ENCODE measurements around the gene MMP7.

Gene MMP7

DNA sequence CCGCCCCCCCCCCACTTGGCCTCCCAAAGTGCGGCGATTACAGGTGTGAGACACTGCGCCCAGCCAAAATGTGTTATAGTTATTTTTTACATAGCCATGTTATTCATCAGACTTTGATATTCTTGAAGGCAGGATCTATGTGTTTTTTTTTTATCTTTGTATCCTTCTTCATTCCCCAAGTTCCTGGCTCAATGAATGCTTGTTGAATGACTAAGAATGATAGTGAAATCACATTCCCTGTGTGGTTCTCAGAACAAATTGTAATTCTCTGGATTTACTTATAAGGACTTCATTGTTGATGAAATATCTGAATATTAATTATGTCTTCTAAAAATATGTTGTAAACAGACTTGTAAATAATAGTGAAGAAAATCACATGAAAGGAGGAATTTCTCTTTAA lies 33.5 kb downstream of the MMP7 start:
- no peak for TF ChIP-seq CTCF (IDR thresholded peaks at IDR 0.05)
- intact Hi-C loops (cut with DNase I; ENCODE audit: low total_unique reads) = loop anchor here (5.0 kb wide), 1 partner anchor 210 kb away; no protein-coding TSS in a partner anchor

GRCh38 chr11:102495161-102496042 lies 35.1 kb downstream of the MMP7 start:
- peak; percentile 66 to 84 for TF ChIP-seq CTCF (IDR thresholded peaks at IDR 0.05)
- Histone ChIP-seq H3K27ac (no peak overlapping the region), H3K4me1 (no peaks in the 10 kb centered on the region), H3K4me3 (no peak overlapping the region), H3K36me3 (no peaks in the 10 kb centered on the region), H3K27me3 (peaks cover 0 to 2% of the 10 kb centered on the region in 2 donors), H3K9me3 (no peaks in the 10 kb centered on the region)
- intact Hi-C loops (cut with DNase I; ENCODE audit: low total_unique reads) = loop anchor here (2.0 to 5.0 kb wide), 2 partner anchors 153 to 208 kb away; no protein-coding TSS in a partner anchor
- DNase-seq = no peak

More for the DNA sequence above, 33.5 kb downstream of the MMP7 start:
- Histone ChIP-seq H3K36me3 (no peaks in the 10 kb centered on the region), H3K27me3 (peaks cover 0 to 2% of the 10 kb centered on the region in 2 donors), H3K27ac (no peak overlapping the region), H3K9me3 (no peaks in the 10 kb centered on the region), H3K4me1 (no peaks in the 10 kb centered on the region), H3K4me3 (no peak overlapping the region)
- DNase-seq = no peak

GRCh38 chr11:102494216-102494615 lies 36.3 kb downstream of the MMP7 start:
- Histone ChIP-seq H3K9me3 (no peaks in the 10 kb centered on the region), H3K27me3 (peaks cover 0 to 2% of the 10 kb centered on the region in 2 donors), H3K36me3 (no peaks in the 10 kb centered on the region), H3K4me3 (no peak overlapping the region), H3K27ac (no peak overlapping the region), H3K4me1 (no peaks in the 10 kb centered on the region)
- no peak for TF ChIP-seq CTCF (IDR thresholded peaks at IDR 0.05)
- intact Hi-C loops (cut with DNase I; ENCODE audit: low total_unique reads) = loop anchor here (2.0 to 5.0 kb wide), 2 partner anchors 102 to 151 kb away; no protein-coding TSS in a partner anchor
- DNase-seq = no peak

DNA sequence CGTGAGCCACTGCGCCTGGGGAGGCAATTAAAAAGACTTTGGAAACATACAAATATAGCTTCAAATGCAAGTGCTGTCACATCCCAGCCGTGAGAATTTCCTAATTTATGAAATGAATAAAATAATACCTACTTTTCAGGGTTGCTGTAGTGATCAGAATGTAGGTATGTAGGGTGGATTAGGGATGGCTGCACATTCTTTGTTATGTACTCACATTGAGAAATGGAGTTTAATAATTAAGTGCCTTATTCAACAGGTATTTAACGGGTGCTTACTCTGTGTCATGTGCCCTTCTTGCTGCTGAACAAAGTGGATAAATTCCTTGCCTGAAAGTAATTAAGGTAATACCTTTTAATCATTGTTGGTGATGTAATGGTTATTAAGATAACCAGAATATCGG lies 37.0 kb downstream of the MMP7 start:
- H3K4me1 ChIP-seq = no peaks in the 10 kb centered on the region
- DNase-seq = no peak
- intact Hi-C loops (cut with DNase I; ENCODE audit: low total_unique reads) = loop anchor here (5.0 kb wide), 1 partner anchor 101 kb away; no protein-coding TSS in a partner anchor
- no peak overlapping the region for H3K4me3 ChIP-seq
- H3K9me3 ChIP-seq = no peaks in the 10 kb centered on the region
- peaks cover 0 to 2% of the 10 kb centered on the region in 2 donors for H3K27me3 ChIP-seq
- no peaks in the 10 kb centered on the region for H3K36me3 ChIP-seq
- no peak overlapping the region for H3K27ac ChIP-seq
- TF ChIP-seq CTCF (IDR thresholded peaks at IDR 0.05) = no peak

GRCh38 chr11:102491969-102492368 lies 38.6 kb downstream of the MMP7 start:
- Histone ChIP-seq H3K4me1 (no peaks in the 10 kb centered on the region), H3K27me3 (peaks cover 0 to 2% of the 10 kb centered on the region in 2 donors), H3K36me3 (no peaks in the 10 kb centered on the region), H3K27ac (no peak overlapping the region), H3K4me3 (no peak overlapping the region), H3K9me3 (no peaks in the 10 kb centered on the region)
- no peak for TF ChIP-seq CTCF (IDR thresholded peaks at IDR 0.05)
- no peak for DNase-seq
- intact Hi-C loops (cut with DNase I; ENCODE audit: low total_unique reads) = loop anchor here (5.0 kb wide), 1 partner anchor 100 kb away; no protein-coding TSS in a partner anchor
